Measurements from ENCODE around the gene ZNF599.

DNA sequence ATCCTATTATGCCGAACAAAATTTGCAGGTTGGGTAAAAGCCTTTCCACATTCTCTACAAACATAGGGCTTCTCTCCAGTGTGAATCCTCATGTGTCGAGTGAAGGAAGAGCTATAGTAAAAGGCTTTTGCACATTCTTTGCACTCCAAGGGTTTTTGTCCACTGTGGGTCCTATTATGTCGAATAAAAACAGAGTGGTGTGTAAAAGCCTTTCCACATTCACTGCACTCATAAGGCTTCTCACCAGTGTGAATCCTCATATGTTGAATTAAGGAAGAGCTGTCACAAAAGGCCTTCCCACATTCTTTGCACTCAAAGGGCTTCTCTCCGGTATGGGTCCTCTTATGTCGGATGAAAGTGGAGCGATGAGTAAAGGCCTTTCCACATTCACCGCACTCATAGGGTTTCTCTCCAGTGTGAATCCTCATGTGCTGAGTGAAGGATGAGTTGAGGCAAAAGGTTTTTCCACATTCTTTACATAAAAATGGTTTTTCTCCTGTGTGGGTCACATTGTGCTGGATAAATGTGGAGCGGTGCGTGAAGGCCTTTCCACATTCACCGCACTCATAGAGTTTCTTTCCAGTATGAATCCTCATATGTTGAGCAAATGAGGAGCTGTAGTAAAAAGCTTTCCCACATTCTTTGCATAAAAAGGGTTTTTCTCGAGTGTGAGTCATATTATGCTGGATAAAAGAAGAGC is 13.6 kb downstream of the ZNF599 start:
- TF ChIP-seq GATA2 (IDR thresholded peaks at IDR 0.05; ENCODE audit: low read depth, low read length), result no peak
- no peak for TF ChIP-seq GATA3 (IDR thresholded peaks at IDR 0.05; ENCODE audit: low read depth, low read length)

All from SH-SY5Y (cell line).